Liver (tissue), 3 donors: Measurements from ENCODE around the gene GATAD2B.

Experiments used
- ATF3 ChIP-seq: IDR thresholded peaks from 2 replicates; pipeline ENCODE4 v1.6.1; 2016; ENCODE audit warnings: antibody characterized with exemption
- CTCF ChIP-seq: fragments of 150-350 bp; IDR thresholded peaks from 2 replicates; pipeline ENCODE4 v1.5.1; 2017; ENCODE audit warnings: improper control_type of control experiment, low read depth, low read length; ENCODE audit not compliant: missing input control
- EGR1 ChIP-seq, 2 donors: IDR thresholded peaks; 2 replicates each; pipeline ENCODE4 v1.6.1; 2016 to 2018; ENCODE audit warnings: antibody characterized with exemption in 2 of 2, low read depth in 2 of 2
- MAX ChIP-seq: IDR thresholded peaks from 2 replicates; pipeline ENCODE4 v1.6.1; 2016; ENCODE audit warnings: antibody characterized with exemption
- REST ChIP-seq: IDR thresholded peaks from 2 replicates; pipeline ENCODE4 v1.6.1; 2016; ENCODE audit warnings: antibody characterized with exemption, mild to moderate bottlenecking
- YY1 ChIP-seq: IDR thresholded peaks from 2 replicates; pipeline ENCODE4 v1.6.1; 2016; ENCODE audit warnings: antibody characterized with exemption, mild to moderate bottlenecking
- donor health status: healthy.
- donor health status: healthy.

GRCh38 chr1:153968972-153969371 is 46.2 kb upstream of the GATAD2B start:
- TF ChIP-seq CTCF = no peak
- no peak for TF ChIP-seq REST
- no peak for TF ChIP-seq ATF3
- TF ChIP-seq MAX = no peak
- TF ChIP-seq YY1 = no peak
- no peak for TF ChIP-seq EGR1 (IDR thresholded peaks at IDR 0.05; ENCODE audit: low read depth in 2 of 2)
